Left ventricle myocardium inferior (tissue), 1 donor: Measurements from ENCODE around the gene KIF16B. TPM values are rescaled to one million over a fixed set of nuclear protein-coding genes. Genes with fewer than 3 reads are reported as not detected.

Experiments used
- DNase-seq: peaks from one replicate; pipeline ENCODE4 v3.0.0-alpha.2; 2020
- H3K27ac ChIP-seq: fragments of 200-600 bp; replicated peaks from 2 replicates; pipeline ENCODE4 v1.8.0; 2021
- H3K27me3 ChIP-seq: fragments of 200-600 bp; 2 replicates; pipeline ENCODE4 v1.8.0; 2021; ENCODE audit warnings: low read depth
- H3K36me3 ChIP-seq: fragments of 200-600 bp; 2 replicates; pipeline ENCODE4 v1.8.0; 2021
- H3K4me1 ChIP-seq: fragments of 200-600 bp; 2 replicates; pipeline ENCODE4 v1.8.0; 2021
- H3K4me3 ChIP-seq: fragments of 200-600 bp; 2 replicates; pipeline ENCODE4 v1.8.0; 2021; ENCODE audit warnings: mild to moderate bottlenecking, moderate library complexity
- H3K9me3 ChIP-seq: fragments of 200-600 bp; replicated peaks from 2 replicates; pipeline ENCODE4 v1.8.0; 2021
- intact Hi-C: fragments of 100-400 bp; cut with micrococcal nuclease; formaldehyde crosslinking; loops from one replicate; pipeline ENCODE4 v1.11.0; 2022
- total RNA-seq: library from RNA; stranded (reverse); fragmentation: NEBNext Ultra II Directional; extraction: Animal tissue kit (Norgen Biotek cat#: 25700); gene quantifications from one replicate; pipeline ENCODE4 v1.2.1, GENCODE V29; 2021
- TF ChIP-seq, protein P1 (sequence below): fragments of 200-600 bp; IDR thresholded peaks from 2 replicates; pipeline ENCODE4 v1.8.0; 2021; ENCODE audit warnings: antibody characterized with exemption, mild to moderate bottlenecking, borderline replicate concordance
- donor health status: DM: no; HTN: yes; CAD: no; lungs with severe emphysema.

Gene KIF16B
- total RNA-seq, 1 donor from 2014 or later: 16.4 TPM

DNA sequence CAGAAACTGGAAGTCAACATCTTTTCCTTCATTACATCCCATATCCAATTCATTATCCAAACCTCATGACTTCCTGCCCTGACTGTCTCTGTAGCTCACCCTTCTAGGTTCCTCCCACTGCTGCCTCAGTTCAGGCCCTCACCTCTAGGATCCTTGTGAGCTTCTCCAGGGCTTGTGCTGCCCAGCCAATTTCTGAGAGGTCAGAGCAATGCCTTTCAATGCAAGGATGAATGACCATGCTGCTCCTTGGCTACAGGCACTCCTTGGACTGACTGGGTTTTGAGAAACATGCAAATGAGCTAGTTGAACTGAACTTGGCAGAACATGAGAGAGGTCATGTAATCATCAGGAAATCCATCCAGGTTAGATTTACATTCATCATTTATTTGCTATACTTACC, 173.4 kb downstream of the KIF16B start:
- no peak overlapping the region for H3K27ac ChIP-seq
- TF ChIP-seq, protein P1, sequence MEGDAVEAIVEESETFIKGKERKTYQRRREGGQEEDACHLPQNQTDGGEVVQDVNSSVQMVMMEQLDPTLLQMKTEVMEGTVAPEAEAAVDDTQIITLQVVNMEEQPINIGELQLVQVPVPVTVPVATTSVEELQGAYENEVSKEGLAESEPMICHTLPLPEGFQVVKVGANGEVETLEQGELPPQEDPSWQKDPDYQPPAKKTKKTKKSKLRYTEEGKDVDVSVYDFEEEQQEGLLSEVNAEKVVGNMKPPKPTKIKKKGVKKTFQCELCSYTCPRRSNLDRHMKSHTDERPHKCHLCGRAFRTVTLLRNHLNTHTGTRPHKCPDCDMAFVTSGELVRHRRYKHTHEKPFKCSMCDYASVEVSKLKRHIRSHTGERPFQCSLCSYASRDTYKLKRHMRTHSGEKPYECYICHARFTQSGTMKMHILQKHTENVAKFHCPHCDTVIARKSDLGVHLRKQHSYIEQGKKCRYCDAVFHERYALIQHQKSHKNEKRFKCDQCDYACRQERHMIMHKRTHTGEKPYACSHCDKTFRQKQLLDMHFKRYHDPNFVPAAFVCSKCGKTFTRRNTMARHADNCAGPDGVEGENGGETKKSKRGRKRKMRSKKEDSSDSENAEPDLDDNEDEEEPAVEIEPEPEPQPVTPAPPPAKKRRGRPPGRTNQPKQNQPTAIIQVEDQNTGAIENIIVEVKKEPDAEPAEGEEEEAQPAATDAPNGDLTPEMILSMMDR: no peak
- H3K36me3 ChIP-seq: peaks cover 32% of the 10 kb centered on the region
- H3K4me1 ChIP-seq: peaks cover 17% of the 10 kb centered on the region
- no peaks in the 10 kb centered on the region for H3K27me3 ChIP-seq
- H3K4me3 ChIP-seq: no peak overlapping the region
- intact Hi-C loops: no loop called here
- H3K9me3 ChIP-seq: no peaks in the 10 kb centered on the region
- no peak for DNase-seq

DNA sequence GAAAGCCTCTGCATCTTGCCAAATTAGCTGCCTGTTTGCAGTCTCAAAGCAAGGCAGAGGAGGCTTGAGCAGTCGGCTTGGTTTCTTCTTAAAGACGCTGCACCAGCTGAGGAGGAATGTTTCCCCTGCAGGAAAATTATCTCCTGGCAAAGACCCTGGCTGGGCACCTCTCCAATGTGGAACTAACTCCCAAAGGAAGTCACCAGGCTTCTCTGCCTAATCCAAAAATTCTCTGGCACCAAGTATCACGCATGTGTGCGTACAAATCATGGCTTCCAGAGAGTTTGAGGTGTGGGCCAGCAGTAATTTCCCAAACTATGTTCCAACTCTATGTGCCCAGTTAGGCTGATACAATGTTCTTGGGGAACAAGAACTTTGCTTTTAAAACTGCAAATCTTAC, 176.2 kb downstream of the KIF16B start:
- no peak overlapping the region for H3K4me3 ChIP-seq
- intact Hi-C loops: no loop called here
- no peaks in the 10 kb centered on the region for H3K27me3 ChIP-seq
- DNase-seq: peak; percentile 67
- TF ChIP-seq, protein P1: no peak
- H3K36me3 ChIP-seq: peaks cover 10% of the 10 kb centered on the region
- no peaks in the 10 kb centered on the region for H3K9me3 ChIP-seq
- peaks cover 17% of the 10 kb centered on the region for H3K4me1 ChIP-seq
- H3K27ac ChIP-seq: peak overlapping the region; percentile 42

GRCh38 chr20:16395366-16395765, 177.9 kb downstream of the KIF16B start:
- no peak for DNase-seq
- intact Hi-C loops: no loop called here
- Histone ChIP-seq H3K9me3 (no peaks in the 10 kb centered on the region), H3K27me3 (no peaks in the 10 kb centered on the region), H3K4me1 (peaks cover 17% of the 10 kb centered on the region), H3K27ac (no peak overlapping the region), H3K36me3 (peaks cover 16% of the 10 kb centered on the region), H3K4me3 (no peak overlapping the region)
- TF ChIP-seq, protein P1: no peak

- H3K4me3 ChIP-seq: no peak overlapping the region
- no peaks in the 10 kb centered on the region for H3K9me3 ChIP-seq
- H3K27ac ChIP-seq: no peak overlapping the region
- DNase-seq: no peak
- TF ChIP-seq, protein P1: no peak
- peaks cover 17% of the 10 kb centered on the region for H3K4me1 ChIP-seq
- H3K27me3 ChIP-seq: no peaks in the 10 kb centered on the region
- peaks cover 16% of the 10 kb centered on the region for H3K36me3 ChIP-seq
- intact Hi-C loops: no loop called here
Observed at GRCh38 chr20:16394784-16395183, 178.5 kb downstream of the KIF16B start.

DNA sequence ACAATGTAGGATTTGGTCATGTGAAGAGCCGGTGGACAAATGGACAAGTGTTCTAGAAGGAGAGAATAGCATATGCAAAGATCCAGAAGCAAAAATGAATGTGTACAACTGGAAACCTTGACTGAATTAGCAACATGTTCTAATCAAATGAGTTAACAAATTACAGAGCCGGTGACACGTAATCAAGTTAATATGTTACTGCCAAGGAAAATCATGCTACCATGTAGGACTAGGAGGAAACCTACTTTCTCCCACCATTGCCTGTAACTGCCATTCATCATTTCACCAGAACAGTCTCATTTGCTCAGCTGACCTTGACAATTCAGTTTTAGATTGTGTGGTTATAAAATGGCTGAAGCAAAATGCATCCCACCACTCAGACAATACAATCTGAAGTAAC, 179.4 kb downstream of the KIF16B start:
- TF ChIP-seq, protein P1: no peak
- Histone ChIP-seq H3K27ac (no peak overlapping the region), H3K36me3 (peaks cover 13% of the 10 kb centered on the region), H3K27me3 (no peaks in the 10 kb centered on the region), H3K9me3 (no peaks in the 10 kb centered on the region), H3K4me1 (peaks cover 17% of the 10 kb centered on the region), H3K4me3 (no peak overlapping the region)
- intact Hi-C loops: no loop called here
- DNase-seq: no peak

DNA sequence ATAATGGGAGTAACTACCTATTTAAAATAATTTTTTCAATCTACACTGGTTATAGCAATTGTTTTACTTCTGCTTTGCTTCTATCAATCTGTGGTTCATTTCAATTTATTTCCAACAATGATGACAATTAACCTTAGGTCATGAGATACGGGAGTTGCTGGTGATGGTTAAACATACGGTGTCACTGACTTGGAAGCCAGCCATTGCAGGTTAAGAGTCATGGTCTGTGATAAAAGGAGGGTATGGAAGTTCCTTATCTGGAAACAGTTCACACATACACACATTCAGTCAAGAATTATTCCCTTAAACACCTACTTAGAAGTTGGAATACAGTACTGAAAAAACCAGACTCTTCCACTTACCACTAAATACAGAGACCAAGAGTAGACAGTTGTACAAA, 180.0 kb downstream of the KIF16B start:
- TF ChIP-seq, protein P1: no peak
- Histone ChIP-seq H3K4me3 (no peak overlapping the region), H3K4me1 (peaks cover 17% of the 10 kb centered on the region), H3K27ac (no peak overlapping the region), H3K9me3 (no peaks in the 10 kb centered on the region), H3K27me3 (no peaks in the 10 kb centered on the region), H3K36me3 (peaks cover 18% of the 10 kb centered on the region)
- no peak for DNase-seq
- intact Hi-C loops: no loop called here
